PFSK-1 (cell line): ENCODE results near the gene SIAH1.

Experiments
- FOXP2 ChIP-seq: optimal IDR thresholded peaks from 2 replicates; pipeline ENCODE3; 2011; ENCODE audit warnings: borderline replicate concordance, control low read depth, inconsistent platforms; ENCODE audit not compliant: insufficient read depth; ENCODE audit errors: extremely low read length, extremely low read depth
- POLR2AphosphoS5 ChIP-seq: IDR thresholded peaks from 2 replicates; pipeline ENCODE4 v1.6.1; 2012; ENCODE audit warnings: low read depth, mild to moderate bottlenecking, control low read depth, low read length, moderate library complexity
- SIN3A ChIP-seq: IDR thresholded peaks from 2 replicates; pipeline ENCODE4 v1.6.1; 2012; ENCODE audit warnings: mild to moderate bottlenecking, low read length, moderate library complexity, borderline replicate concordance; ENCODE audit not compliant: insufficient read depth
- TAF1 ChIP-seq: IDR thresholded peaks from 2 replicates; pipeline ENCODE4 v1.6.1; 2012; ENCODE audit warnings: low read length, control low read depth, borderline replicate concordance; ENCODE audit not compliant: insufficient read depth
- TF ChIP-seq, protein P1 (sequence below), 2 experiments: IDR thresholded peaks; 2 replicates each; pipeline versions ENCODE4 v1.6.1 to v1.8.0; 2011 to 2012; ENCODE audit warnings: low read depth in 2 of 2, low read length in 2 of 2, control low read depth in 1 of 2, inconsistent platforms in 1 of 2, mild to moderate bottlenecking in 1 of 2, moderate library complexity in 1 of 2; ENCODE audit not compliant: insufficient read depth in 1 of 2

The SIAH1 gene

GRCh38 chr16:48310908-48311641 lies 74.1 kb downstream of the SIAH1 start:
- no peak for TF ChIP-seq SIN3A
- TF ChIP-seq FOXP2, result no peak
- no peak for TF ChIP-seq TAF1
- TF ChIP-seq, protein P1, sequence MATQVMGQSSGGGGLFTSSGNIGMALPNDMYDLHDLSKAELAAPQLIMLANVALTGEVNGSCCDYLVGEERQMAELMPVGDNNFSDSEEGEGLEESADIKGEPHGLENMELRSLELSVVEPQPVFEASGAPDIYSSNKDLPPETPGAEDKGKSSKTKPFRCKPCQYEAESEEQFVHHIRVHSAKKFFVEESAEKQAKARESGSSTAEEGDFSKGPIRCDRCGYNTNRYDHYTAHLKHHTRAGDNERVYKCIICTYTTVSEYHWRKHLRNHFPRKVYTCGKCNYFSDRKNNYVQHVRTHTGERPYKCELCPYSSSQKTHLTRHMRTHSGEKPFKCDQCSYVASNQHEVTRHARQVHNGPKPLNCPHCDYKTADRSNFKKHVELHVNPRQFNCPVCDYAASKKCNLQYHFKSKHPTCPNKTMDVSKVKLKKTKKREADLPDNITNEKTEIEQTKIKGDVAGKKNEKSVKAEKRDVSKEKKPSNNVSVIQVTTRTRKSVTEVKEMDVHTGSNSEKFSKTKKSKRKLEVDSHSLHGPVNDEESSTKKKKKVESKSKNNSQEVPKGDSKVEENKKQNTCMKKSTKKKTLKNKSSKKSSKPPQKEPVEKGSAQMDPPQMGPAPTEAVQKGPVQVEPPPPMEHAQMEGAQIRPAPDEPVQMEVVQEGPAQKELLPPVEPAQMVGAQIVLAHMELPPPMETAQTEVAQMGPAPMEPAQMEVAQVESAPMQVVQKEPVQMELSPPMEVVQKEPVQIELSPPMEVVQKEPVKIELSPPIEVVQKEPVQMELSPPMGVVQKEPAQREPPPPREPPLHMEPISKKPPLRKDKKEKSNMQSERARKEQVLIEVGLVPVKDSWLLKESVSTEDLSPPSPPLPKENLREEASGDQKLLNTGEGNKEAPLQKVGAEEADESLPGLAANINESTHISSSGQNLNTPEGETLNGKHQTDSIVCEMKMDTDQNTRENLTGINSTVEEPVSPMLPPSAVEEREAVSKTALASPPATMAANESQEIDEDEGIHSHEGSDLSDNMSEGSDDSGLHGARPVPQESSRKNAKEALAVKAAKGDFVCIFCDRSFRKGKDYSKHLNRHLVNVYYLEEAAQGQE (IDR thresholded peaks at IDR 0.05; ENCODE audit: insufficient read depth in 1 of 2, low read depth in 2 of 2, low read length in 2 of 2), result no peak
- no peak for TF ChIP-seq POLR2AphosphoS5
